HL-60 (cell line): ENCODE data around the gene MACROD2.

Experiments used
- POLR2AphosphoS5 ChIP-seq: IDR thresholded peaks from 2 replicates; pipeline ENCODE4 v1.6.1; 2012; ENCODE audit warnings: low read depth
- SPI1 ChIP-seq: IDR thresholded peaks from 2 replicates; pipeline ENCODE4 v1.6.1; 2012; ENCODE audit warnings: low read depth, mild to moderate bottlenecking, borderline replicate concordance
- TF ChIP-seq, protein P1 (sequence below): IDR thresholded peaks from one replicate; pipeline ENCODE4 v1.5.1; 2011; ENCODE audit warnings: low read length, control low read depth, inconsistent platforms; ENCODE audit not compliant: insufficient read depth
- TF ChIP-seq, protein P2 (sequence below): IDR thresholded peaks from 2 replicates; pipeline ENCODE4 v1.6.1; 2012; ENCODE audit warnings: low read depth; ENCODE audit not compliant: insufficient replicate concordance

DNA sequence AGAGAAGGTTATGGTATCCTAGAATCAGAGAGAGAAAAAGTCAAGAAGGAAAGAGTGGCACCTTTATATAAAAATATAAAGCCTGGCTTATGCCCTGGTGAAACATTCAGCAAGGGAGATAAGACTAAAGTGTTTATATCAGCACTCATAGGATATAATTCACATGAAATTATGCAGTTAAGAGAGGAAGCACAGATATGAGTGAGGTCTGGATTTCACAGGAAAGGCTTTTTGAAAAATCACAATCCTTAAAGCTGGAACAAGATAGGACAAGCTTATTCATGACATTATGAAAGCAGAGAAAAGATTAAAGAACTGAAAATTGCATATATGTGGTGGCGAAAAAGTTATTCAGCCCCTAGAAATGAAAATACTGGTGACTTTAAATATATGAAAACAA is 523.3 kb downstream of the MACROD2 start:
- TF ChIP-seq POLR2AphosphoS5 (no peak), SPI1 (no peak)
- TF ChIP-seq, protein P1, sequence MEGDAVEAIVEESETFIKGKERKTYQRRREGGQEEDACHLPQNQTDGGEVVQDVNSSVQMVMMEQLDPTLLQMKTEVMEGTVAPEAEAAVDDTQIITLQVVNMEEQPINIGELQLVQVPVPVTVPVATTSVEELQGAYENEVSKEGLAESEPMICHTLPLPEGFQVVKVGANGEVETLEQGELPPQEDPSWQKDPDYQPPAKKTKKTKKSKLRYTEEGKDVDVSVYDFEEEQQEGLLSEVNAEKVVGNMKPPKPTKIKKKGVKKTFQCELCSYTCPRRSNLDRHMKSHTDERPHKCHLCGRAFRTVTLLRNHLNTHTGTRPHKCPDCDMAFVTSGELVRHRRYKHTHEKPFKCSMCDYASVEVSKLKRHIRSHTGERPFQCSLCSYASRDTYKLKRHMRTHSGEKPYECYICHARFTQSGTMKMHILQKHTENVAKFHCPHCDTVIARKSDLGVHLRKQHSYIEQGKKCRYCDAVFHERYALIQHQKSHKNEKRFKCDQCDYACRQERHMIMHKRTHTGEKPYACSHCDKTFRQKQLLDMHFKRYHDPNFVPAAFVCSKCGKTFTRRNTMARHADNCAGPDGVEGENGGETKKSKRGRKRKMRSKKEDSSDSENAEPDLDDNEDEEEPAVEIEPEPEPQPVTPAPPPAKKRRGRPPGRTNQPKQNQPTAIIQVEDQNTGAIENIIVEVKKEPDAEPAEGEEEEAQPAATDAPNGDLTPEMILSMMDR: no peak
- TF ChIP-seq, protein P2, sequence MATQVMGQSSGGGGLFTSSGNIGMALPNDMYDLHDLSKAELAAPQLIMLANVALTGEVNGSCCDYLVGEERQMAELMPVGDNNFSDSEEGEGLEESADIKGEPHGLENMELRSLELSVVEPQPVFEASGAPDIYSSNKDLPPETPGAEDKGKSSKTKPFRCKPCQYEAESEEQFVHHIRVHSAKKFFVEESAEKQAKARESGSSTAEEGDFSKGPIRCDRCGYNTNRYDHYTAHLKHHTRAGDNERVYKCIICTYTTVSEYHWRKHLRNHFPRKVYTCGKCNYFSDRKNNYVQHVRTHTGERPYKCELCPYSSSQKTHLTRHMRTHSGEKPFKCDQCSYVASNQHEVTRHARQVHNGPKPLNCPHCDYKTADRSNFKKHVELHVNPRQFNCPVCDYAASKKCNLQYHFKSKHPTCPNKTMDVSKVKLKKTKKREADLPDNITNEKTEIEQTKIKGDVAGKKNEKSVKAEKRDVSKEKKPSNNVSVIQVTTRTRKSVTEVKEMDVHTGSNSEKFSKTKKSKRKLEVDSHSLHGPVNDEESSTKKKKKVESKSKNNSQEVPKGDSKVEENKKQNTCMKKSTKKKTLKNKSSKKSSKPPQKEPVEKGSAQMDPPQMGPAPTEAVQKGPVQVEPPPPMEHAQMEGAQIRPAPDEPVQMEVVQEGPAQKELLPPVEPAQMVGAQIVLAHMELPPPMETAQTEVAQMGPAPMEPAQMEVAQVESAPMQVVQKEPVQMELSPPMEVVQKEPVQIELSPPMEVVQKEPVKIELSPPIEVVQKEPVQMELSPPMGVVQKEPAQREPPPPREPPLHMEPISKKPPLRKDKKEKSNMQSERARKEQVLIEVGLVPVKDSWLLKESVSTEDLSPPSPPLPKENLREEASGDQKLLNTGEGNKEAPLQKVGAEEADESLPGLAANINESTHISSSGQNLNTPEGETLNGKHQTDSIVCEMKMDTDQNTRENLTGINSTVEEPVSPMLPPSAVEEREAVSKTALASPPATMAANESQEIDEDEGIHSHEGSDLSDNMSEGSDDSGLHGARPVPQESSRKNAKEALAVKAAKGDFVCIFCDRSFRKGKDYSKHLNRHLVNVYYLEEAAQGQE: no peak
